Measurements from ENCODE around the gene ARPC1A. TPM values are rescaled to one million over a fixed set of nuclear protein-coding genes. Genes with fewer than 3 reads are reported as not detected.
"Not testable (repeated sequence)": the region's sequence is repeated elsewhere in the genome, so short reads cannot be mapped to it uniquely, and the experiment has no call there.

Gene ARPC1A
- total RNA-seq, 1 experiment from 2014 or later: 183 TPM

DNA sequence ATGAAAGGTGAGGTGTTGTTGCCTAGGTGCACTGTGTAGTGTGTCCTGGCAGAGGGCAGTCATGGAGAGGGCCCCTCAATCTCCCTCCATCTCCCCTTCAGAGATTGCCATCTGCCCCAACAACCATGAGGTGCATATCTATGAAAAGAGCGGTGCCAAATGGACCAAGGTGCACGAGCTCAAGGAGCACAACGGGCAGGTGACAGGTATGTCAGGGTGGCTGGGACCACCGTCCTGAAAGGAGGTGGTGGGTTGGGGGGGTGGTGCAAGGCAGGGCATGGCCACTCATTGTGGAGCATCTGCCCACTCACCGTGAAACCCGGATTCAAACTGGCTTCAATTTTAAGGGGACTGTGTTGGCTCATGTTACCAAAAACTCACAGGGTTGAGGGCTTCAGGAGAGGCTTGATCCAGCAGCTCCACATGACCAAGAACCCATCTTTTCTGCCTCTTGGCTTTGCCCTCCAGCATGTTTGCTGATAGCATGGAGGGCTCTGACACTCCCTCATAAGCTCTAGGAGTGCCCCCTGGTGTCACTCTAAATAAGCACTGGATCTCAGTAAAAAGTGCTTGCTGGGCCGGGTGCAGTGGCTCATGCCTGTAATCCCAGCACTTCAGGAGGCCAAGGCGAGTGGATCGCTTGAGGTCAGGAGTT is 61.0 kb downstream of the ARPC1A start:
- intact Hi-C loops (cut with micrococcal nuclease): no loop called here
- CTCF ChIA-PET: no interaction called here
- ATAC-seq (peak; percentile 44), DNase-seq (peak; percentile 48)
- no TSS peak for BruUV-seq (replicated peaks)
- Histone ChIP-seq H3K36me3 (ENCODE audit: low read depth, low read length) (peaks cover 13% of the 10 kb centered on the region; the same call in 1 of the 2 replicates), H3K4me1 (ENCODE audit: insufficient read depth, low read length) (no peaks in the 10 kb centered on the region), H3K9me3 (ENCODE audit: low read length) (no peaks in the 10 kb centered on the region), H3K4me2 (ENCODE audit: low read length) (no peak overlapping the region), H3K27me3 (ENCODE audit: low read length) (no peaks in the 10 kb centered on the region), H3K27ac (ENCODE audit: low read length) (no peak overlapping the region), H2AFZ (ENCODE audit: low read length) (no peak overlapping the region), H3K9me2 (replicated peaks; ENCODE audit: low read length) (no peaks in the 10 kb centered on the region), H3F3A (ENCODE audit: low read length, unreplicated experiment) (no peaks in the 10 kb centered on the region), H4K20me1 (ENCODE audit: low read length) (no peaks in the 10 kb centered on the region), H3K79me2 (ENCODE audit: low read length) (peaks cover 7% of the 10 kb centered on the region; the same call in 1 of the 2 replicates), H3K4me3 (ENCODE audit: low read length) (no peak overlapping the region), H3K9ac (ENCODE audit: low read length) (no peak overlapping the region)
- POLR2A ChIA-PET (ENCODE audit: unreplicated experiment): no interaction called here
- TF ChIP-seq EZH2phosphoT487 (IDR thresholded peaks at IDR 0.05; ENCODE audit: borderline replicate concordance, low read length) (no peak), EZH2 (IDR thresholded peaks at IDR 0.05; ENCODE audit: low read length, unreplicated experiment) (no peak)
- TF ChIP-seq, protein P1, sequence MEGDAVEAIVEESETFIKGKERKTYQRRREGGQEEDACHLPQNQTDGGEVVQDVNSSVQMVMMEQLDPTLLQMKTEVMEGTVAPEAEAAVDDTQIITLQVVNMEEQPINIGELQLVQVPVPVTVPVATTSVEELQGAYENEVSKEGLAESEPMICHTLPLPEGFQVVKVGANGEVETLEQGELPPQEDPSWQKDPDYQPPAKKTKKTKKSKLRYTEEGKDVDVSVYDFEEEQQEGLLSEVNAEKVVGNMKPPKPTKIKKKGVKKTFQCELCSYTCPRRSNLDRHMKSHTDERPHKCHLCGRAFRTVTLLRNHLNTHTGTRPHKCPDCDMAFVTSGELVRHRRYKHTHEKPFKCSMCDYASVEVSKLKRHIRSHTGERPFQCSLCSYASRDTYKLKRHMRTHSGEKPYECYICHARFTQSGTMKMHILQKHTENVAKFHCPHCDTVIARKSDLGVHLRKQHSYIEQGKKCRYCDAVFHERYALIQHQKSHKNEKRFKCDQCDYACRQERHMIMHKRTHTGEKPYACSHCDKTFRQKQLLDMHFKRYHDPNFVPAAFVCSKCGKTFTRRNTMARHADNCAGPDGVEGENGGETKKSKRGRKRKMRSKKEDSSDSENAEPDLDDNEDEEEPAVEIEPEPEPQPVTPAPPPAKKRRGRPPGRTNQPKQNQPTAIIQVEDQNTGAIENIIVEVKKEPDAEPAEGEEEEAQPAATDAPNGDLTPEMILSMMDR (conservative IDR thresholded peaks at IDR 0.05; ENCODE audit: low read depth, low read length): peak; percentile 56

DNA sequence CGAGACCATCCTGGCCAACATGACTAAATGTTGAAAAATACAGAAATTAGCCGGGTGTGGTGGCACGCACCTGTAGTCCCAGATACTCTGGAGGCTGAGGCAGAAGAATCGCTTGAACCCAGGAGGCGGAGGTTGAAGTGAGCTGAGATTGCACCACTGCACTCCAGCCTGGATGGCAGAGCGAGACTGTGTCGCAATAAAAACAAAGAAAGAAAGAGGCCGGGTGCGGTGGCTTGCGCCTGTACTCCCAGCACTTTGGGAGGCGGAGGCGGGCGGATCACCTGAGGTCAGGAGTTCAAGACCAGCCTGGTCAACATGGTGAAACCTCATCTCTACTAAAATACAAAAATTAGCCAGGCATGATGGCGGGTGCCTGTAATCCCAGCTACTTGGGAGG is 61.5 kb downstream of the ARPC1A start:
- H3F3A ChIP-seq (ENCODE audit: low read length, unreplicated experiment); BruUV-seq (replicated peaks); H3K4me1 ChIP-seq (ENCODE audit: insufficient read depth, low read length); H3K27ac ChIP-seq (ENCODE audit: low read length); H3K9me3 ChIP-seq (ENCODE audit: low read length); H3K9me2 ChIP-seq (replicated peaks; ENCODE audit: low read length); H3K79me2 ChIP-seq (ENCODE audit: low read length); ATAC-seq; H3K9ac ChIP-seq (ENCODE audit: low read length); POLR2A ChIA-PET (ENCODE audit: unreplicated experiment); DNase-seq; H2AFZ ChIP-seq (ENCODE audit: low read length); H3K27me3 ChIP-seq (ENCODE audit: low read length); H4K20me1 ChIP-seq (ENCODE audit: low read length); H3K4me3 ChIP-seq (ENCODE audit: low read length); intact Hi-C loops (cut with micrococcal nuclease); H3K4me2 ChIP-seq (ENCODE audit: low read length): not testable (repeated sequence)
- H3K36me3 ChIP-seq (ENCODE audit: low read depth, low read length): peaks cover 13% of the 10 kb centered on the region; the same call in 1 of the 2 replicates
- CTCF ChIA-PET: interaction anchor here (0.6 kb wide), 1 partner anchor 364 kb away, joined by 4 read pairs; no protein-coding TSS in a partner anchor

DNA sequence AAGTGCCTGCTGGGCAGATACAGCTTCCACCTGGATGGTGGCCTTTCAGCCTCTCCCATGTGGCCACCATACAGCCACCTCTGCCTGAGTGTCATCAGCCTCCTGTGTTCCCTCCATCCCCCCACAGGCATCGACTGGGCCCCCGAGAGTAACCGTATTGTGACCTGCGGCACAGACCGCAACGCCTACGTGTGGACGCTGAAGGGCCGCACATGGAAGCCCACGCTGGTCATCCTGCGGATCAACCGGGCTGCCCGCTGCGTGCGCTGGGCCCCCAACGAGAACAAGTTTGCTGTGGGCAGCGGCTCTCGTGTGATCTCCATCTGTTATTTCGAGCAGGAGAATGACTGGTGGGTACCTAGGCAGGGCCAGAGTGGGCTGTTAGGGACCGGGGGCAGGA is 62.2 kb downstream of the ARPC1A start:
- Histone ChIP-seq H3K36me3 (ENCODE audit: low read depth, low read length) (peaks cover 13% of the 10 kb centered on the region; the same call in 1 of the 2 replicates), H3F3A (ENCODE audit: low read length, unreplicated experiment) (no peaks in the 10 kb centered on the region), H3K27me3 (ENCODE audit: low read length) (no peaks in the 10 kb centered on the region), H3K4me3 (ENCODE audit: low read length) (no peak overlapping the region), H3K4me1 (ENCODE audit: insufficient read depth, low read length) (no peaks in the 10 kb centered on the region), H4K20me1 (ENCODE audit: low read length) (no peaks in the 10 kb centered on the region), H3K79me2 (ENCODE audit: low read length) (peaks cover 6% of the 10 kb centered on the region; the same call in 1 of the 2 replicates), H3K9me3 (ENCODE audit: low read length) (no peaks in the 10 kb centered on the region), H3K4me2 (ENCODE audit: low read length) (no peak overlapping the region), H2AFZ (ENCODE audit: low read length) (no peak overlapping the region), H3K9ac (ENCODE audit: low read length) (no peak overlapping the region), H3K9me2 (replicated peaks; ENCODE audit: low read length) (no peaks in the 10 kb centered on the region), H3K27ac (ENCODE audit: low read length) (no peak overlapping the region)
- ATAC-seq: no peak
- CTCF ChIA-PET: interaction anchor here (0.6 kb wide), 1 partner anchor 364 kb away, joined by 4 read pairs; no protein-coding TSS in a partner anchor
- DNase-seq: no peak
- intact Hi-C loops (cut with micrococcal nuclease): no loop called here
- POLR2A ChIA-PET (ENCODE audit: unreplicated experiment): no interaction called here
- no TSS peak for BruUV-seq (replicated peaks)
- TF ChIP-seq EZH2 (IDR thresholded peaks at IDR 0.05; ENCODE audit: low read length, unreplicated experiment): no peak
- TF ChIP-seq, protein P1 (conservative IDR thresholded peaks at IDR 0.05; ENCODE audit: low read depth, low read length): no peak
- TF ChIP-seq EZH2phosphoT487 (IDR thresholded peaks at IDR 0.05; ENCODE audit: borderline replicate concordance, low read length): no peak
